Measurements from ENCODE around the gene URGCP.

GRCh38 chr7:43942250-43942649, 35.9 kb upstream of the URGCP start:
- TF ChIP-seq RFX5 (IDR thresholded peaks at IDR 0.05; ENCODE audit: low read length): no peak
- TF ChIP-seq, protein P1, sequence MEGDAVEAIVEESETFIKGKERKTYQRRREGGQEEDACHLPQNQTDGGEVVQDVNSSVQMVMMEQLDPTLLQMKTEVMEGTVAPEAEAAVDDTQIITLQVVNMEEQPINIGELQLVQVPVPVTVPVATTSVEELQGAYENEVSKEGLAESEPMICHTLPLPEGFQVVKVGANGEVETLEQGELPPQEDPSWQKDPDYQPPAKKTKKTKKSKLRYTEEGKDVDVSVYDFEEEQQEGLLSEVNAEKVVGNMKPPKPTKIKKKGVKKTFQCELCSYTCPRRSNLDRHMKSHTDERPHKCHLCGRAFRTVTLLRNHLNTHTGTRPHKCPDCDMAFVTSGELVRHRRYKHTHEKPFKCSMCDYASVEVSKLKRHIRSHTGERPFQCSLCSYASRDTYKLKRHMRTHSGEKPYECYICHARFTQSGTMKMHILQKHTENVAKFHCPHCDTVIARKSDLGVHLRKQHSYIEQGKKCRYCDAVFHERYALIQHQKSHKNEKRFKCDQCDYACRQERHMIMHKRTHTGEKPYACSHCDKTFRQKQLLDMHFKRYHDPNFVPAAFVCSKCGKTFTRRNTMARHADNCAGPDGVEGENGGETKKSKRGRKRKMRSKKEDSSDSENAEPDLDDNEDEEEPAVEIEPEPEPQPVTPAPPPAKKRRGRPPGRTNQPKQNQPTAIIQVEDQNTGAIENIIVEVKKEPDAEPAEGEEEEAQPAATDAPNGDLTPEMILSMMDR (IDR thresholded peaks at IDR 0.05): no peak
- no peak for TF ChIP-seq JUND (IDR thresholded peaks at IDR 0.05)
- TF ChIP-seq NFIC (IDR thresholded peaks at IDR 0.05; ENCODE audit: borderline replicate concordance): no peak

Data from SK-N-SH (cell line).